Kidney (tissue), 14 donors: Measurements from ENCODE around the gene HSD11B2. TPM values are rescaled to one million over a fixed set of nuclear protein-coding genes. Genes with fewer than 3 reads are reported as not detected.
A peak's percentile ranks its signal among the peaks of the same experiment; 100 is the strongest.

Experiments
- DNase-seq, 5 donors: peaks; one replicate each; pipeline ENCODE4 v3.0.0-alpha.2; 2013 to 2020
- FAIRE-seq: peaks from 2 replicates; lab custom pipeline; 2012; peaks lifted over from hg19 to GRCh38; lab: Jason Lieb, UNC
- H3K27ac ChIP-seq, 2 donors: one replicate each; pipeline ENCODE4 v1.7.0; 2013; ENCODE audit warnings: low read depth in 2 of 2, low read length in 2 of 2, inconsistent platforms in 1 of 2
- H3K27me3 ChIP-seq: one replicate; pipeline ENCODE4 v1.7.1; 2013; ENCODE audit warnings: low read length, inconsistent platforms; ENCODE audit not compliant: control insufficient read depth, insufficient read depth
- H3K36me3 ChIP-seq, 3 donors: one replicate each; pipeline versions ENCODE4 v1.7.0 to v1.7.1; 2013; ENCODE audit warnings: low read length in 3 of 3, control low read depth in 1 of 3, inconsistent platforms in 1 of 3; ENCODE audit not compliant: insufficient read depth in 3 of 3, control insufficient read depth in 2 of 3
- H3K4me1 ChIP-seq, 3 donors: one replicate each; pipeline versions ENCODE4 v1.7.0 to v1.7.1; 2013; ENCODE audit warnings: low read length in 3 of 3, inconsistent platforms in 1 of 3, low read depth in 1 of 3; ENCODE audit not compliant: control insufficient read depth in 2 of 3, insufficient read depth in 2 of 3
- H3K4me3 ChIP-seq, 3 donors: one replicate each; pipeline versions ENCODE4 v1.7.0 to v1.8.1; 2013; ENCODE audit warnings: low read length in 3 of 3, control low read depth in 1 of 3, inconsistent platforms in 1 of 3
- H3K9ac ChIP-seq, 3 donors: one replicate each; pipeline versions ENCODE4 v1.7.0 to v1.7.1; 2013; ENCODE audit warnings: low read length in 3 of 3, control low read depth in 1 of 3, inconsistent platforms in 1 of 3
- H3K9me3 ChIP-seq, 3 donors: one replicate each; pipeline versions ENCODE4 v1.7.0 to v1.7.1; 2013; ENCODE audit warnings: low read length in 3 of 3, control low read depth in 1 of 3, inconsistent platforms in 1 of 3; ENCODE audit not compliant: control insufficient read depth in 2 of 3, insufficient read depth in 1 of 3
- intact Hi-C: fragments of 100-400 bp; cut with DNase I; formaldehyde crosslinking; loops from one replicate; pipeline ENCODE4 v1.11.1; 2022
- polyA plus RNA-seq: library from polyadenylated mRNA; stranded (reverse); fragments of 350-450 nt; fragmentation: Illumina TruSeq; extraction: RNeasy Lipid Tissue Mini Kit (QIAGEN cat#74804); gene quantifications from one replicate; pipeline ENCODE4 v1.2.3, GENCODE V29; 2014; ENCODE audit warnings: low read depth, low replicate concordance; ENCODE audit not compliant: insufficient read depth
- total RNA-seq: library from RNA; stranded (reverse); fragmentation: NEBNext Ultra II Directional; extraction: Animal tissue kit (Norgen Biotek cat#: 25700); gene quantifications from one replicate; pipeline ENCODE4 v1.2.1, GENCODE V29; 2021
- TF ChIP-seq, protein P1 (sequence below): IDR thresholded peaks from 3 replicates; pipeline ENCODE4 v1.5.1; 2012; ENCODE audit warnings: mild to moderate bottlenecking, moderate library complexity, borderline replicate concordance; ENCODE audit not compliant: insufficient read depth; ENCODE audit errors: extremely low read depth
- donor health status: control.
- donor health status: control.
- donor health status: control.
- donor health status: control.
- donor health status: control.
- donor health status: DM: yes; HTN: yes; CAD: no.
- donor health status: Normal renal cell carcinoma (clear cell type).

Gene HSD11B2
- total and polyA plus RNA-seq, 2 donors from 2014 or later: 139 to 1,022 TPM

DNA sequence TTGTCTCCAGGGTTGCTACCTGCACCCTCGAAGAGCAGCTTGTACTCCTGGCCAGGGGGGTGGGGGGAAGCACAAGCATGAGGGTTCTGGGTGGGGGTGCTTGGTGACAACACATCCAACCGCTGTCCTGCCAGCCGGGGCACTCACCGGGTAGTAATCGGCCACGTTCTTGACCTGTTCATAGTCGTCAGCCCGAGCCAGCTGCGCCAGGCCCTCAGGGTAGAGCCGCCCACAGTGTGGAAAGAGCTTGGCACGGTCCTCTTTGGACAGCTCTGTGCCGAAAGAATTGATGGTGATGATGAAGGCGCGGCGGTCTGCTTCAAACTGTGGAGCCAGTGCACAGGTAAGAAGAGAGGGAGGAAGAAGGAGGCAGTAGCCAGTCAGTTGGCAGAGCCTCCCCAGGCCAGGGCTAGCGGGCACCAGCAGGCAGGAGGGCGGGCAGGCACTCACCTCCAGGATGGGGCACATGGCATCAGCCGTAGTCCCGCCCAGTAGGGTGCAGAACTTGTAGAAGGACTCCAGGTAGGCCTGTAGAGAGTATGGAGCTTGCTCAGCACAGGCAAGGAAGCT is 8.0 kb downstream of the HSD11B2 start:
- H3K4me1 ChIP-seq: peaks cover 3 to 56% (median 40%) of the 10 kb centered on the region in 3 donors
- peak overlapping the region in 1 of 3 donors; percentile 44 for H3K9ac ChIP-seq
- intact Hi-C loops: no loop called here
- no peak for DNase-seq
- H3K36me3 ChIP-seq: peaks cover 3 to 25% (median 15%) of the 10 kb centered on the region in 3 donors
- TF ChIP-seq, protein P1, sequence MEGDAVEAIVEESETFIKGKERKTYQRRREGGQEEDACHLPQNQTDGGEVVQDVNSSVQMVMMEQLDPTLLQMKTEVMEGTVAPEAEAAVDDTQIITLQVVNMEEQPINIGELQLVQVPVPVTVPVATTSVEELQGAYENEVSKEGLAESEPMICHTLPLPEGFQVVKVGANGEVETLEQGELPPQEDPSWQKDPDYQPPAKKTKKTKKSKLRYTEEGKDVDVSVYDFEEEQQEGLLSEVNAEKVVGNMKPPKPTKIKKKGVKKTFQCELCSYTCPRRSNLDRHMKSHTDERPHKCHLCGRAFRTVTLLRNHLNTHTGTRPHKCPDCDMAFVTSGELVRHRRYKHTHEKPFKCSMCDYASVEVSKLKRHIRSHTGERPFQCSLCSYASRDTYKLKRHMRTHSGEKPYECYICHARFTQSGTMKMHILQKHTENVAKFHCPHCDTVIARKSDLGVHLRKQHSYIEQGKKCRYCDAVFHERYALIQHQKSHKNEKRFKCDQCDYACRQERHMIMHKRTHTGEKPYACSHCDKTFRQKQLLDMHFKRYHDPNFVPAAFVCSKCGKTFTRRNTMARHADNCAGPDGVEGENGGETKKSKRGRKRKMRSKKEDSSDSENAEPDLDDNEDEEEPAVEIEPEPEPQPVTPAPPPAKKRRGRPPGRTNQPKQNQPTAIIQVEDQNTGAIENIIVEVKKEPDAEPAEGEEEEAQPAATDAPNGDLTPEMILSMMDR: no peak
- peak overlapping the region; percentile 79 to 85 for H3K27ac ChIP-seq
- no peaks in the 10 kb centered on the region for H3K27me3 ChIP-seq
- FAIRE-seq: no peak
- no peaks in the 10 kb centered on the region for H3K9me3 ChIP-seq
- H3K4me3 ChIP-seq: no peak overlapping the region

- DNase-seq (peak in 4 of 5 donors; percentile 45 to 98 (median 69)), FAIRE-seq (no peak)
- intact Hi-C loops: no loop called here
- Histone ChIP-seq H3K4me1 (peaks cover 3 to 66% (median 56%) of the 10 kb centered on the region in 3 donors), H3K4me3 (no peak overlapping the region), H3K9ac (peak overlapping the region in 1 of 3 donors; percentile 52), H3K27me3 (no peaks in the 10 kb centered on the region), H3K9me3 (no peaks in the 10 kb centered on the region), H3K36me3 (peaks cover 3 to 25% (median 15%) of the 10 kb centered on the region in 3 donors), H3K27ac (peak overlapping the region; percentile 92 to 94)
- TF ChIP-seq, protein P1: no peak
Measured at GRCh38 chr16:67441271-67441753, 10.4 kb downstream of the HSD11B2 start.

GRCh38 chr16:67441907-67442306 is 11.0 kb downstream of the HSD11B2 start:
- intact Hi-C loops: no loop called here
- Histone ChIP-seq H3K27me3 (no peaks in the 10 kb centered on the region), H3K4me1 (peaks cover 3 to 70% (median 62%) of the 10 kb centered on the region in 3 donors), H3K9ac (peak overlapping the region in 1 of 3 donors; percentile 52), H3K36me3 (peaks cover 3 to 21% (median 11%) of the 10 kb centered on the region in 3 donors), H3K4me3 (no peak overlapping the region), H3K9me3 (no peaks in the 10 kb centered on the region), H3K27ac (peak overlapping the region; percentile 92 to 94)
- DNase-seq (no peak), FAIRE-seq (no peak)
- TF ChIP-seq, protein P1: no peak
